Gastroesophageal sphincter (tissue), 3 donors: ENCODE results near the gene ARHGAP8.

Experiments
- POLR2A ChIP-seq, 2 donors: fragments of 450-650 bp; IDR thresholded peaks; one replicate each; pipeline ENCODE4 v1.6.1; 2017; ENCODE audit warnings: antibody characterized with exemption in 2 of 2, mild to moderate bottlenecking in 2 of 2, moderate library complexity in 1 of 2
- POLR2AphosphoS5 ChIP-seq: sonication (generic); formaldehyde crosslinking; IDR thresholded peaks from one replicate; pipeline ENCODE4 v1.6.1; 2017; ENCODE audit warnings: antibody characterized with exemption
- TF ChIP-seq, protein P1 (sequence below), 4 experiments: fragments of 200-600 bp in 2 of 4; fragments of 450-650 bp in 2 of 4; sonication (generic) in 1 of 4; IDR thresholded peaks; one replicate each; pipeline ENCODE4 v1.5.1; 2017 to 2019; ENCODE audit warnings: antibody characterized with exemption in 4 of 4, mild to moderate bottlenecking in 2 of 4, moderate library complexity in 2 of 4

DNA sequence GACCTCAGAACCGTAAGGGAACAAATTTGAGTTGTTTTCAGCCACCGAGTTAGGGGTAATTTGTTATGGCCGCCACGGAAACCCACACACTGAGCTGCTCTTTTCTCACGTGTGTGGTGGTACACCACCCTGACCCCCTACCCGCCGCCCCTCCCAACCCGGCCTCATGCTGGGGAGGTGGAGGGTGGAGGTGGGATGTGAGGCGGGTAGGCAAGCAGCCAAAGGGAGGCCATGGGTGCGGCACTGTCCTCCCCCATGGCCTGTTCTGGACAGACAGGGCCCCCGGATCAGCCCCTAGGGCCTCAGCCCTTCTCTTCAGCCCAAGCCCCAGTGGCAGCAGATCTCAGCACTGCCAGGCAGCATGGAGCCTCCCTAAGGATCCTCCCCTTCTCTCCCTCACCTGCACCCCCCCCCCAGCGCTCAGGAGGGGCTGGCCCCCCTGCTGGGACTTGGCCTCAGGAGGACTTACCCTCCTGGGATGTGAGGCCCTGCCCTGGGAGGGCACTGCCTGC lies 42.4 kb upstream of the ARHGAP8 start:
- TF ChIP-seq, protein P1, sequence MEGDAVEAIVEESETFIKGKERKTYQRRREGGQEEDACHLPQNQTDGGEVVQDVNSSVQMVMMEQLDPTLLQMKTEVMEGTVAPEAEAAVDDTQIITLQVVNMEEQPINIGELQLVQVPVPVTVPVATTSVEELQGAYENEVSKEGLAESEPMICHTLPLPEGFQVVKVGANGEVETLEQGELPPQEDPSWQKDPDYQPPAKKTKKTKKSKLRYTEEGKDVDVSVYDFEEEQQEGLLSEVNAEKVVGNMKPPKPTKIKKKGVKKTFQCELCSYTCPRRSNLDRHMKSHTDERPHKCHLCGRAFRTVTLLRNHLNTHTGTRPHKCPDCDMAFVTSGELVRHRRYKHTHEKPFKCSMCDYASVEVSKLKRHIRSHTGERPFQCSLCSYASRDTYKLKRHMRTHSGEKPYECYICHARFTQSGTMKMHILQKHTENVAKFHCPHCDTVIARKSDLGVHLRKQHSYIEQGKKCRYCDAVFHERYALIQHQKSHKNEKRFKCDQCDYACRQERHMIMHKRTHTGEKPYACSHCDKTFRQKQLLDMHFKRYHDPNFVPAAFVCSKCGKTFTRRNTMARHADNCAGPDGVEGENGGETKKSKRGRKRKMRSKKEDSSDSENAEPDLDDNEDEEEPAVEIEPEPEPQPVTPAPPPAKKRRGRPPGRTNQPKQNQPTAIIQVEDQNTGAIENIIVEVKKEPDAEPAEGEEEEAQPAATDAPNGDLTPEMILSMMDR (IDR thresholded peaks at IDR 0.05) = no peak
- TF ChIP-seq POLR2A (IDR thresholded peaks at IDR 0.05) = no peak
- no peak for TF ChIP-seq POLR2AphosphoS5
